Ammon's horn (tissue), 1 donor: Measurements from ENCODE around the gene LCA5L.
"Not testable (repeated sequence)": the region's sequence is repeated elsewhere in the genome, so short reads cannot be mapped to it uniquely, and the experiment has no call there.

Experiments
- DNase-seq: peaks from one replicate; pipeline ENCODE4 v3.0.0-alpha.2; 2016; ENCODE audit warnings: low spot score

The LCA5L gene

DNA sequence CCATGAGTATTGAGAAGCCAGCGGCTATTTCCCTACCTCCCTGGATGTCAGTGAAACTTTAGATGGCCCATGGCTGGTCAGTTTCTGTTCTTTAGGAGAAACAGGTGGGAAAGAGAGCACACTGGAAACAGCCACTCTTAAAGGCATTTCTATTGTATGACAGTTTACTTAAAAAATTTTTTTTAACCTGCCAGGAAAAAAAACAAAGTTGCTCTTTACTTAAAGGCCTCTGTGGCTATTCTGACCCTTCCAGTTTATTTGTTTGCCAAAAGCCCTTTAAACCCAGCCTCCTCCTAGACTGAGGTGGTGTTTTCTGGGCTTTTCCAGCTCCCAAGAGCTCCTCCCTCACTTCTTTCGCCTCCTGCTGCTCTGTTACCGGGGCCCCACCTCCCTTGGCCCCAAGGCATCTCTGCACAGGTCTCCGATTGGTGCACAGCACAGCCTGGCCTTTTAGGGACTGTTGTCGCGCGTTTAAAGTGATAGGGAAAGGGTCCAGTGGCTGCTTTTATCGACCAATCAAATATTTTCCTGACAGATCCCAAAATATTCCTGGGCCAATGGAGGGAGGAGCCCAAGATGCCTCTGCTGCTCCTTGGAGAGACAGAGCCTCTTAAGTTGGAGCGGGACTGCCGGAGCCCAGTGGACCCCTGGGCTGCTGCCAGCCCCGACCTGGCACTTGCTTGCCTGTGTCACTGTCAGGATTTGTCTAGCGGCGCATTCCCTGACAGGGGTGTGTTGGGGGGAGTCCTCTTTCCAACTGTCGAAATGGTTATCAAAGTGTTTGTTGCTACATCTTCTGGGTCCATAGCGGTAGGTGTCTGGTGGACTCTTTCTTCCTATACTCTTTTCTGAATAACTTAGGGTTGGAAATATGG is 6.0 kb upstream of the LCA5L start, which contains the start of gene SH3BGR:
TSS of gene SH3BGR (plus strand) at position 639 of the 875 bp plus-strand sequence. CDS start at position 766, 127 bp downstream.
- DNase-seq, result peak; percentile 81

DNA sequence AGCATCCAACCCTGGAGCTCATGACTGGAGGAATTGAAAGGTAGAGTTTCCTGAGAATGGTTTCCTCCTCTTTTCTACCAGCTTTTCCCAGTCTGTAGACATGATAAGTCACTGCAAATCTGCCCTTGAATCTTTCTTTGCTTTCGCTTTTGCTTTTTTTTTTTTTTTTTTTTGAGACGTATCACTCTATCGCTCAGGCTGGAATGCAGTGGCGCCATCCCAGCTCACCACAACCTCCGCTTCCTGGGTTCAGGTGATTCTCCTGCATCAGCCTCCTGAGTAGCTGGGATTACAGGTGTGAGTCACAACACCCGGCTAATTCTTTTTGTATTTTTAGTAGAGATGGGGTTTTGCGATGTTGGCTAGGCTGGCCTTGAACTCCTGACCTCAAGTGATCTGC is 1.7 kb upstream of the LCA5L start:
- DNase-seq, result no peak

DNA sequence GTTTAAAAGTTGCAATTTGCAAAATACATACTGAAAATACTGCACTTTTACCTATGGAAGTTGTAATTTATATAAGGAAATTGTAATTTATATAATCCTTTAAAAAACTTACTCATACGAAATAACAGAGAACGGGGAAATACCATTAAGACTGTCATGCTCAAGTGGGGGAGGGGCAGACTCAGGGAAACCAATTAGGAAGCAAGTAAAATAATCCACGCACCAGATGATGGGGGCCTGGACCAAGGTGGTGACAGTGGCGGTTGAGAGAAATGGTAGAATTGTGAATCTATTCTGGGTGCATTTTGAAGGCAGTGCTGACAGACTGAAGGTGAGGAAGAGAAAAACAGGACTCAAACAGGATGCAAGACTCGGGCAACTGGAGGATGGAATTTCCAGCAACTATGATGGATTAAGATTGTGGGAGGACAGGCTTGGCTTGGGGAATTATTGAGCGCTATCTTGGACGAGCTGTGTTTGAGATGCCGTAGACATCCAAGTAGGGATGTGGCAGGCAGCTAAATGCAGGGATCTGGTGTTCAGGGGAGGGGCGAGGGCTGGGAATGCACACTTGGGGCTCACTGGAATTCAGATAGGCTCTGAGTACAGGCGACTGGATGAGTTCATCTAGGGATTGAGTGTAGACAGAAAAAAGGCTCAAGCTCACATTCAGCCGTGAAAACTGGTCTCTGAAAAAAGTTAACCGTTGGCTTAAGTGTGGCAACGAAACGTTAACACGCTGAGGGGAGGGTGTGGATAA is 977 bp downstream of the LCA5L start:
- DNase-seq, result no peak

DNA sequence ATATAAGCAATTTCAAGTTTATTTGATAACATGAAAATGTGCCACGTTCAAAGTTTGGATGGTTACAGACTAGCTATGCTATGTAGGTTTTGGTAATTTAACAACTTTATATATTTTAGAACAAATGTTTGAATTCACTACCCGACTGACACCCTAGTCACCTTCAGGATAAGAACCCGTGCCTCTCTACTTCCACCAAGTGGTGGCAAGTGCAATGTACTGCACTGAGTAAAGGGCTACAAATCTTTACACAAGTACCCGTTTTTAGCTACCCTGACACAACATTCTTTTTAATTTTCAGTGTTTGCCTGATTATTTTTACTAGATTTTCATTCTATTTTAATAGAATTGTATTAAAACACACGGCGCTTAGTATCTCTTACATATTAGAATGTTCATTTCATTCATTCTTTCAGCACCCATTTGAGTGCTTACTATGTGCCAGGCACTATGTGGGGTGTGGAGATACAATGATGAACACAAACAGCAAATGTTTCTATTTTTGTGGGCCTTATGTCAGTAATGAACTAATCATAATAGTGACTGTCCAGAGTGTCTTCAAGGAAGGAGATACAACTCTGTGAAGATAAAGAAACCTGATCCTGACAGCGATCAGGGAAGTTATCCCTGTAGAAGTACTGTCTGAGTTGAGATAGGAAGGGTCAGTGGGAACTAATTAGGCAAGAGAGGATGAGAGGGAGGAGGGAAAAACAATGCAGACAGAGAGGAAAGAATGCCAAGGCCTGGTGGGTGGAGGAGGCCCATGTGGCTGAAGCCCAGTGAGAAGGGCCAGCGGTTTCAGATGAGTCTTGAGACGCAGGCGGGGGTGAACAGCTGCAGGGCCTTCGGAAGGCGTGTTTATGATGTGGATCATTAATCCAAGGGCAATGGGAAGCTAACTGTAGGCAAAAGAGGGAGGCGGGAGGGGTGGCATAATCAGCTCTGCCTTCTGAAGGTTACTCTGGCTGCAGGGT is 3.8 kb downstream of the LCA5L start:
- peak; percentile 74 for DNase-seq

DNA sequence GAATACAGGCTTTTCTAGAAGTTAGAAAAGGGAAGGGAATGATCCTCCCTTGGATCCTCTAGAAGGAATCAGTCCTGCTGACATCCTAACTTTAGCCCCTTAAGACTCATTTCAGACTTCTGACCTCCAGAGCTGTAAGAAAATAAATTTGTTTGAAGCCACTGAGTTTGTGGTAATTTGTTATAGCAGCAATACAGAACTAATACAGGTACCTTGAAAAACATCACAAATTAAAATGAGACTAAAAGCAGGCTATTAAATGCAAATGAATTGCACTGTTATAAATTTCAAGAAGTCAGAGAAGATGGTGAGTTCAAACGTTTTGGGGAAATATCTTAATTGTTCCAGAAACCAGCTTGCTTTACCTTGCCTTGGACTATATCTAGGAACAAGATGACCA is 6.3 kb downstream of the LCA5L start:
- no peak for DNase-seq

DNA sequence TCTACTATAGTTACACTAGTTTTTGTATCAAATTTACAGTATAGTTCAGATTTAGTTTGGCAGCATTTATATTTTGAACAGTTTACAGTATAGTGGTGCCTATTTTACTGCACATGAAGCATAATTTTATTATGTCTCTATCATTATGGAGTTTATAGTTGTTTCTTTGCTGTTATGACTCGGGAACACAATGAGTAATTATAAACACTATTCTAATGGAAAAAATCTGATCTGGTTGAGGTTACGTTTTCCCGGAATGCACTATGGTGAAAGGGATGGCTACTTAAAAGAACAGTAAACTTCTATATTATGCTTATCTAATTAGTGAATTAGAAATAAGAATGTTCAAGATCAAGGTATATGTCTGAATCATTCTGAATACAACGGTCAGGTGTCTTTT is 10.6 kb downstream of the LCA5L start:
- DNase-seq, result no peak

DNA sequence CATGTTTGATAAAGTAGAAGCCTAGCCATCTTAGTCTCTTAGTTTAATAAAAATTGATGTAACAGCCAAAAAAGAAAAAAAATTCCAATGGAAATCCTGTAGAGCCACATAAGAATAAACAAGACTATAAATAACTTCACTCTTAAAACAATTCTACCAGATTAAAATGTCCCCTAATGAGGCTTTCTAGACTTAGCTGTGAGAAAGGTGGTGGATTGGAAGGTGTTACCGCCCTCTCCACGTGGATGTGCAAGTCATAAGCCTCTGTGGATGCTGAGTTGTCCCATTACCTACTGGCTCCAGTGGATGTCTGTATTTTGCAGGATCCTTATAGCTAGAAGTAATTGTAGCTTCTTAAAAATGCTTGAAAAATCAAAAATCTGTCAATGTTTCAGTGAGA is 14.6 kb downstream of the LCA5L start:
- DNase-seq, result no peak

DNA sequence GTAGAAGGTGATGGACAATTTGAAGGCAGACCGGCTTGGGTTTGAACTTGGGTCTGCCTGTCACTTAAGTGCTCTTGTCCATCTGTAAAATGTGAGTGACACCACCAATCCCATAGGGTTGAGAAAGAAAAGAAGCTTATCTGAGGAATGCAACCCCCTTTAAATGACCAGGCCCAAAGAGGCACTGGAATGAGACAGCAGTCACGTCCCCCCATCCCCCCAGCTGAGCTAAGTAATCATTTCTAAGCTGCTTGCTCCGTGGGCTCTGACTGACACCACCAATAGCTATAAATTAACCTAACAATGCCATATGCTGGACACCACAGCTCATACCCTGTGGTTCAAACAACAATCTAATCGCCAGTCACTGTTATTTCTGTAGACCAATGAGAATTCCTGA is 15.1 kb downstream of the LCA5L start:
- DNase-seq, result no peak

DNA sequence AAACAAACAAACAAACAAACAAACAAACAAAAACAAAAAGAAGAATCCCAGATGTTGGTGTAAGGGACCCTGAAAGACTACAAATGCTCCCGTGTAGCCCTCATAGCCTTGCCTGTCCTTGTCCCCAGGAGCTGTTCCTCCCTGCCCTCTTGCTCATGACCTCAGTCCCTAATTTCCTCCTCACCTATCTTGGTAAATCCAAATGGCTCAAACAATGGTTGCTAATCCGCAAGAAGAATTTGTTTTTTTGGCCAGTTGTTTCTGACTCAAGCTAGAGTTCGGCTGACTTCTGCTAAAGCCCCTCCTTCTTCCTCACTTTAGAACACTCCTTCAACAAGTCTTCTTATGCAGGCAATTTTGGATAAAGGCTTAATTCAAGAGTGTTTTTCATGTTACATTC is 15.6 kb downstream of the LCA5L start:
- DNase-seq, result no peak

DNA sequence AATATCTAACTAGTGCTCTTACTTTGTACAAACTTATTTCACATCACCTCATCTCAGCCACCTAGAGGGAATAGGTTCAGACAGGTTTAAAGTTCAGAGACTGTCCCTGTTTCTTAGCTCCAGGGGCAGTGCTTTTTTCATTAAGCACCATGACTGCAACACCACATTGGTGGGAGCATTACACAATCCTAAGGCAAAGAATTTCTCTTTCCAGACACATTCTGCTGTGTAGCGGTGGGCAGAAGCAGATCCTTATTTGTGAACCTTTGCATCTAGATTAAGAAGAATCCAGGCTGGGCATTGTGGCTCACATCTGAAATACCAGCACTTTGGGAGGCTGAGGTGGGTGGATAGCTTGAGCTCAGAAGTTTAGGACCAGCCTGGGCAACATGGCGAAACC is 16.1 kb downstream of the LCA5L start:
- no peak for DNase-seq

DNA sequence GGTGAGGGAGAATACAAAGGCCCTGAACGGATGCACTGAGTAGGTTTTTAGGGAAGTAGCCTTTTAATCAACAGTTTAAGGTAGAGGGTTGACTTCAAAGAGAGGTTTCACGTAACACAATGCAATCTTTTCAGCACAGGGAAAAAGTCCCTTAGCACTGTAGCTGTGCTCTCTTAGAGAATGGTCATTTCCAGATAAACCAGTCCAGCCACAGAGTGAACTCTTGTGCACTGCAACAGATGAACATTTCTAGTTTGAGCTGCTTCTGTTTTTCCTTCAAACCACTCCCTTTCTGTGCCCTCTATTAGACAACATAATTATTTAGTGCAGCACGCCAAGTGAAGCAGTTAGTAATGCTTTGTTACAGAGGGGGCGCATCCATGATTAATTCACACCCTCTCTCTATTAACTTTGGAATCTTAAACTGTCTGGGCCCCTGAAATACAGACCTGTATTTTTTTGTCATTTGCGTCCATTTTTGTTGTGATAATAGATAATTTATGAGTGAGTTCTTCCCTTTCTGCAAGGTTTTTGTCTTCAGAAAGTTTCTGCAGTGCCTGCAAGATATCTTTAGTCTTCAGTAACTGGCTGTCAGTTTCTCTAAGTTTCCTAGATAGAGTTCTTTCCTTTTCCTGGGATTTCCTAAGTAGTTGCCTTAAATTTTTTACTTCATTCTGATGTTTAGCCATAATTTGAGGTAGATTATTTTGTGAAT is 22.9 kb downstream of the LCA5L start:
- no peak for DNase-seq

DNA sequence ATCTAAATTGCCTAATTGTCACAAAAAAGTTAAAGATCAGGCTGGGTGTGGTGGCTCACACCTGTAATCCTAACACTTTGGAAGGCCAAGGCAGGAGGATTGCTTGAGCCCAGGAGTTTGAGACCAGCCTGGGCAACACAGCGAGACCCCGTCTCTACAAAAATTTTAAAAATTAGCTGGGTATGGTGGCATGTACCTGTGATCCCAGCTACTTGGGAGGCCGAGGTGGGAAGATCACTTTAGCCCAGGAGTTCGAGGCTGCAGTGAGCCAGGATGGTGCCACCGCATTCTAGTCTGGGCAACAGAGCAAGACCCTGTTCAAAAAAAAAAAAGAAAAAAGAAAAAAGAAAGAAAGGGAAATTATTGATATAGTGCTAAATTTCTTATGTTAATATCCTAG is 26.4 kb downstream of the LCA5L start:
- DNase-seq, result not testable (repeated sequence)

DNA sequence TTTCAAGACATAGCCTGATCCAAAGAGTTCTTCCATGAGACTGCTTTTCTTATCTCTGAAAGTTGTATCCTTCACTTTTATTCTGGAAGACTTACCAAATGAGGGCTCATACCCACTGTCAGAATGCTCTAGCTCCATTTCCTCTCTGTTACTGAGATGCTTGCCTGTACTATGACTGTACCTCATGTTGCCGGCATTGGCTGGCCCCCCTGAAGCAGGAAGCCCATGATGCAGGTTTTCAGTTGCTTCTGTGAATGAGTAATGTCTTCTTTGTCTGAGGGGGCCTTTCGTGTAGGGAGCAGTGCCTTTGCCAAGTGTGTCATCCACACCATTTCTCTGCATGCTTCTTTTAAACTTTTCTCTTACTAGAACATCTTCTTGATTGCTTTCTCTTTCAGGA is 39.5 kb downstream of the LCA5L start:
- no peak for DNase-seq

DNA sequence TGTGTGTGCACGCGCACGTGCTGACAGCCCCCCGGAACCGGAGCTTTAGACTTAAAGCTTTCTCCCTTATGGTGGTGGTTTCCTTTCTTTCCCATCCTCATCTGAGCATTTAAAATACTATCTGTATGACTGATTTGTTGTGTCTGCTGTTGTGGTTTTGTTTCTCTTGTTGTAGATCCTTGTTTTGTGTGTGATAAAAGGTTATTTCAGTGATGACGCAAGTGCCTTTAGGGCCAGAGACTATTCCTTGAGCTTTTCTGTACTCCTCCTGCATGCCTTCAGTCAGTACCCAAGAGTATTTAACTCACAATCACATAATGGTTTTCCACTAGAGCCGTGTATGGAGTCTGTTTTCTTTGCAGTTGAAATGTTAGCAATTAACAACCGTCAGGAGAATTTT is 45.4 kb downstream of the LCA5L start:
- no peak for DNase-seq

DNA sequence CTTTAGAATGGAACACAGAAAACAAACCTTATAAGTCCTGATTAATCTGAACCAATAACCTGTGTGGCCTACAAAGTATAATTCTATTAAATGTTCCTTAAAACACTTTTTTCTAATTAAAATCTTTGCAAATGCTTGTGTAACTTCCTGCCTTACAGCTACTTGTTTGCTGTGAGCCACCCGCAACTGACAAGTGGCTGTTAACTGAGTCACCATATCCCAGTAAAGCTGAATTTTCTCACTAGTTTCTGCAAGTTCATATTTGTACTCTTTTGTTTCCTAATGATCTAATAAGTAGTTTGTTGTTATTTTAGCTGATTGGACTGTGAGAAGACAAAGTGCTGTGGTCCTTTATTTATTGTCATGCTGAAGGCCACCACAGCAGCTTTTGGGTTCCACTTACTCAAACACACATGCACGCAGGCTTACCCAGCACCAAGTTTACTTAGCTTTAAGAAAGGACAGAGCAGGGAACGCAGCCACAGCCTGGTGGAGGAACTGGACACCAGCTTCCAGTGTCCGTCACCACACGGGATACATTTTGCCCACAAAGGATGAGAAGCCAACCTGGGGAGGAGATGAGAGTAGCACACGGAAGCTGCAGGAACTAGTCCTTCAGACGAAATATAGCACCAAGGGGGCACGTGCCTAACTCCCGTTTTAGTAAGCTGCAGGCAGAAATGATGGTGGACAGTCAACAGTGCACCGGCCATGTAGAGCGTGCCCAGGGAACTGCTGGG is 47.8 kb downstream of the LCA5L start:
- DNase-seq, result no peak

DNA sequence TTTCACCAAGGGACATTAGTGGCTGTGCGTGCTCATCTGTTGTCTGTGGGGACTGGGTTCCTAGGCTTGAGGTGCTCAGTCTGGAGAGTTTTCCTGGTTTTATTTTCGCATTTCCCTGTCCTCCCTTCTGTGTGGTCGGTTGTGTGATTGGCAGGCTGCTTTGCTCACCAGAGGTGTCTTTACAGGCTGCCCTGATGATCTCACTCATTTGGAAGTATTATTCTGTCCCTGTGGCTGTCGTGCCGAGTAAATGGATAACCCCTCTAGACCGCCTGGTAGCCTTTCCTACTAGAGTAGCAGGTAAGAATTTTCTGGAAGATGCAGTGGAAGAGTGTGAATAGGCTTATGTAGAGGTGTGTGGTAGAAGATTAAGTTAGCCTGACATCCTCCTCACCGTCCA is 52.6 kb downstream of the LCA5L start:
- DNase-seq, result no peak

DNA sequence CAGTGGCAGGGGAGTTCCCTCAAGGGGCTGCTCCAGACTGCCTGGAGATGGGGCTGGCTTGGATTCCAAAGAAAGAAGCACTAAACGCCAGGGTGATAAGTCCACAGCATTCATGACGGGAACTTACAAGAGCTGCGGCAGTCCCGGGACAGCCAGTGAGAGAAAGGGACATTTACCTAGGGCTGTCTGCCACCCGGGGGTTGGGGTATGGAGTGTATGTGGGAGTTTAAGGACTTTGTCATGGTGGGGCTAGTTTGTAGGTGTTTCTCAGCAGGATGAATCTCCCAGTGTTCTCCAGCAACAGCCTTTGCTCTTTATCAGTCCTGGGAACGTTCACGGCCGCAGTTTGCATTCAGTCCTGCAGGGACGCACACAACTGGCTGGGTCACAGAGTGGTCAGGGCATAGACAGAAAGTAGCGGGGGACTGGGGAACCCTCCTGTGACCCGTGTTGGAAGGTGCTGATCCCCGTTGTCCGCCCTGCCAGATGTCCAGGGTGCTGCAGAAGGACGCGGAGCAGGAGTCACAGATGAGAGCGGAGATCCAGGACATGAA is 55.3 kb downstream of the LCA5L start:
- no peak for DNase-seq

DNA sequence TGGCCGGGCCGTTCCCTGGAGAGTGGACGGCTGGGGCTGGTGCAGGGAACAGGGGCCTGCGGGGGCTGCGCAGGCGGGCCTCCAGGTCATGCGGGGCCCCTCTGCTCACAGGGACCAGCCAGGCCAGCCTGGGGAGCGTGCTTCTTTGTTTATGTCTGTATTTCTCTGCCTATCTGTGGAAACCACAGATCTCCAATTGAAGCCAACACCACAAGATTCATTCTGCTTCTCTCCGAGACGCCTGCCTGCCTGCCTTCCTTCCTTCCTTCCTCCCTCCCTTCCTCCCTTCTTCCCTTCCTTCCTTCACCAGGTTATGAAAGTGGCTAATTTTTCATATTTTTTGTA is 56.8 kb downstream of the LCA5L start:
- DNase-seq, result no peak

DNA sequence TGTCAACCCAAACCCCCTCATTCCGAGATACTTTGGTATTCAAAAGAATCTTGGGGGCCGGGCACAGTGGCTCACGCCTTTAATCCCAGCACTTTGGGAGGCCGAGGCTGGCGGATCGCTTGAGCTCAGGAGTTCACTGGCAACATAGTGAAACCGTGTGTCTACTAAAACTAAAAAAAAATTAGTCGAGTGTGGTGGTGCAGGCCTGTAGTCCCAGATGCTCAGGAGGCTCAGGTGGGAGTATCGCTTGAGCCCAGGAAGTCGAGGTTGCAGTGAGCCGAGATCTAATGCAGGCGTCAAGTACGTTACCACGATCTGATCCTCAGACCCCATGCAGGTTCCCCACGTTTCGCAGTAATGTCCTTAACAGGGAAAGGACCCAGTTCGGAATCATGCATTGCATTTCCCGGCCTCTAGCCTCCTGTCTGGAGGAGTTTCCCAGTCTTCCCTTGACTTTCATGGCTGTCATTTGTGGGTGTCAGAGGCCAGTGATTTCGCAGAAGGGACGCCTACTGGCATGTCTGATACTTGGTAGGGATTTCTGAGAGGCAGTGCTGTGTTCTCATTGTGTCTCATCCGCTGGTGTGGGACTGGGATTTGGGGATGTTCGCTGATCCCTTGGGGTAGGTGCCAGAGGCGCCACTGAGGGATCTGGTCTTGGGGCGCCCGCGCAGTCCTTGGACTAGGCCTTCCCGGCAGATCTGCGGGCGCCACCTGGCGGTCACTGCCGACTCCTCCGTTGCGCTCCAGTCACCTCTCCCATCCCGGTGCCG is 57.4 kb downstream of the LCA5L start:
- DNase-seq, result peak; percentile 91
